T-helper 2 cell treated with Interferon-gamma antibody and Interleukin-4, amounts not matched to agents 100 ng/mL and 5 ng/mL, for 36 hours (primary cell): ENCODE data around the gene SDR42E2. TPM values are rescaled to one million over a fixed set of nuclear protein-coding genes. Genes with fewer than 3 reads are reported as not detected.

ENCODE experiments used
- intact Hi-C: fragments of 100-400 bp; cut with micrococcal nuclease; formaldehyde crosslinking; loops from one replicate; pipeline ENCODE4 v1.15.1; 2023
- total RNA-seq: library from RNA; stranded (reverse); gene quantifications from 2 replicates; pipeline ENCODE4 v1.2.3, GENCODE V29; 2022

Gene SDR42E2
- total RNA-seq, 1 donor from 2014 or later, result not detected

DNA sequence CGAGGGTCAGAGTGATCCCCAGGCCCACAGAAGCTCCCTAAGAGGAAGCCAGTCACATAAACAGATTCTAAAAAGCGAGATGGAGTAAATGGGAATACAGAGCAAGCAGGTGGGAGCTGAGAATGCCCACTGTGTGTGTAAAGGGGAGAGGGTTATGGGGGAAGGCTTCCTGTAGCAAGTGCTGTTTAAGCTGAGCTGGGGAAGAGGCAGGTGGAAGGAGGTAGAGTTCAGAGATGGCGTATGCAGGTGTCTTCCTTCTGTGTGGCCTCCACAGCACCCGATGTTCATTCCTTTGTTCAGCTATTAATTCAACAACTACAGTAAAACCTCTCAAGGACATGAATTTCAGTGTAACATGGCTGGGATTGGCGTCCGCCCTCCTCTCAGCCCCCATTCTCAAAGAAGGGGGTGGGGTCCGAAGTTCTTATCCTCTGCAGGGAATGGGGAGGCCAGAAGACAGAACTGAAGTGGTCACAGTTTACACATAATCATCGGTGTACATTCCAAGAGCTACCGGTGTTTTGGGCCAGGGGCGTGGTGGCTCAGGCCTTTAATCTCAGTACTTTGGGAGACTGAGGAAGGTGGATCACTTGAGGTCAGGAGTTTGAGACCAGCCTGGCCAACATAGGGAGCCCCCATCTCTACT, 45.5 kb downstream of the SDR42E2 start:
- intact Hi-C loops, result loop anchor here (5.0 kb wide), 1 partner anchor 34 kb away; no protein-coding TSS in a partner anchor

DNA sequence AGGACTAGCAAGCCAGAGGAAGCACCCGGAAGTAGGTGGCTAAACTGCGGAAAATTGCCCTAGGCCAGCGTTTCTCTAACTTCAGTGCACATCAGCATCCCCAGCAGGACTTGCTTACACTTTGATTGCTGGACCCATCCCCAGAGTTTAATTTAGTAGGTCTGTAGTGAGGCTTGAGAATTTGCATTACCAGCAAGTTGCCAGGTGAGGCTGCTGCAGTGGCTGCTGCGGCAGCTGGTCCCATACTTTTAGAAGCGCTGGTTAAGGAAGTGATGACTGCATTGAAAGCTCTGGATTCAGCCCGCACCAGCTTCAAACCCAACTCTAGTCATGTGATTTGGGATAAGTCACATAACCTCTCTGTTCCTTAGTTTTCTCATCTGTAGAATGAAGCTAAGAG, 48.0 kb downstream of the SDR42E2 start:
- intact Hi-C loops, result no loop called here

DNA sequence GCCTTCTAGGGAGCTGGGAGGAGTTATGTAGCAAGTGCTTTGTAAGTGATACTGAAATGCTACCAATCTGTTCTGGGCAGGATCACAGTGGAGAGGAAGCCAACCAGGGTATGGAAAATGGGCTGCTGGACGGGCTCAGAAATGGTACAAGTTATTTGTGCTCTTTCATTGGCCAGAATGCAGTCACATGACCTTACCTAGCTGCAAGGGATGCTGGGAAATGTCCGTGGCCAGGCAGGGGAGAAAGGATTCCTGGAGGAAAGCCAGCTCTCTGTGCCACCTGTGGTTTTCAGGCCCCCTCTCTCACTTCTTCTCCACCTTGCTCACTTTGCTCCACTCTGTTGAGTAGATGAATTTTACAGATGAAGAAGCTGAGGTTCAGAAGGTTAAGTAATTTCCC, 48.5 kb downstream of the SDR42E2 start:
- intact Hi-C loops, result no loop called here

DNA sequence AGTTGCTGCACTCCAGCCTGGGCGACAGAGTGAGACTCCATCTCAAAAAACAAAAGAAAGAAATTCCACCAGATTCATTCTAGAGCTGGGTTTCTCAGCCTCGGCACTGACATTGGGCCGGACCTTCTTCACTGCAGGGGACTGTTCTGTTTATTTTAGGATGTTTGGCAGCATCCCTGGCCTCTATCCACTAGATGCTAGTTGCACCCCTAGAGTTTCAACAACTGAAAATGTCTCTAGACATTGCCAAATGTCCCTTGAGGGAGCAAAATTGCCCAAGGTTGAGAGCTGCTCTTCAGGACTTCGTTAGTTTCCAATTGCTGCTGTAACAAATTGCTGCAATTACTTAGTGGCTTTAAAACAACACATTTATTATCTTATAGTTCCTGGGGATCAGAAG, 50.9 kb downstream of the SDR42E2 start:
- intact Hi-C loops, result no loop called here

DNA sequence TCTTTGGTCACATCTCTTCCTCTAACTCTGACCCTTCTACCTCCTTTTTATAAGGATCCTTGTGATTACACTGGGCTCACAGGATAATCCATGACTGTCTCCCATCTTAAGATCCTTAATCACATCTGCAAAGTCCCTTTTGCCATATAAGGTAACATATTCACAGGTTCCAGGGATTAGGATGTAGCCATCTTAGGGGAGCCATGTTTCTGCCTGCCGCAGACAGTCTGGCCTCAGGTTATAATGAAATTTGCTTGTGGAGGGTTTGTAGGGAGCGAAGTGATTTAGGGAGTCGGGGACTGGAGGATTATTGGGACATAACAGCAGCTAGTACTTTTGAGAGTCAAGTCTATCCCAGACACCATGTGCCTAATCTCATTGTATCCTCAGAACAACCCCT, 51.5 kb downstream of the SDR42E2 start:
- intact Hi-C loops, result no loop called here

DNA sequence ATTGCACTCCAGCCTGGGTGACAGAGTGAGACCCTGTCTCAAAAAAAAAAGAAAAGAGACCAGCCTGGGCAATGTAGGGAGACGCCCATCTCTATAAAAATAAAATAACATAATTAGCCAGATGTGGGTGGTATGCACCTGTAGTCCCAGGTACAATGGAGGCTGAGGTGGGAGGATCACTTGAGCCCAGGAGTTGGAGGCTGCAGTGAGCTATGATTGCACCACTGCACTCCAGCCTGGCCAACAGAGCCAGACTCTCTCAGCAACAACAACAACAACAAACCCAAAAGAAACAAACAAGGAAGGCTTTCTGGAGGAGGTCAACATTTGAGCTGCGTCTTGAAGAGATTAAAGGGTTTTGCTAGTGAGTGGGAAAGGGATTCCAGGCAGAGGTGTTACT, 52.1 kb downstream of the SDR42E2 start:
- intact Hi-C loops, result no loop called here

DNA sequence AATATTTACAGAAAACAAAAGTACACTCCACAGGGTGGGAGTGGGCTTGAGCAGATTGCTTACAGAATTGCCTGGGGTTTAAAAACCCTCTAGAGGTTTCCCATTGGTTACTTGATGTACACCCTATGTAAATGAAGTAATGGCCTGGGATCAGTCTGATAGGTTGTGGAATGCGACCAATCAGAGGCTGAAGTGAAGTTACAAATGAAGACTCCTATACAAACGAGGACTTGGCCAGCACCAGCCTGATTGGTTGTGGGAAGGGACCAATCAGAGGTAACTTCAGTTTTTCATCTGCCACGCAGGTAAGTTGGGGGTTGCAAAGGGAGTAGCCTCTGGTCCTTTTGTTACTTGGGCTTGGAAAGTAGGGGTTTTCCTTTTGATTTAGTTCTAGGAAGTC, 52.6 kb downstream of the SDR42E2 start:
- intact Hi-C loops, result no loop called here

DNA sequence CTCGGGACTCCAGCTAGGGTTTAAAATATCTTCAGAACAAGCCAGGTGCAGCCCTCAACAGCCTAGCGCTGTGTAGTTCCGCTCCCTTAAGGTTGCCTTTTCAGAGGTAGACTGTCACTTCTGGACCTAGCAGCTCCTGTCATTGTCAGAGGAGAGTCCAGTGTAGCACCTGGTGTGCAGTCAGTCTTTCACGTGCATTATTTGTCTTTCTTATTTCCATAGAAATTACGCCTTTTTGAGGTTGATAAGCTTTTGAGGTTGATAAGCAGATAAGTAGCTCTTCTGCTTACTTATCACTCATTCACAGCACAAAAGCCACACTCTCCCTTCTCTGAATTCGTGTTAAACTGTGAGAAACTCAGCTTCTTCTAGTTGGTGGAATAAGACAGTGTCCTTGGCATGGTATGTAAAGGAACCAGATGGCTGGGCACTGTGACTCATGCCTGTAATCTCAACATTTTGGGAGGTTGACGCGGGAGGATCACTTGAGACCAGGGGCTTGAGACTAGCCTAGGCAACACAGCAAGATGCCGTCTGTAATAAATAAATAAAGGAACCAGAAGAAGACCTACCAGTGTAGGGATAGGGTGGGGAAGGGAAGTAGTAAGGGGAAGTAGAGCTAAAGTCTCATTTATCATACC, 54.0 kb downstream of the SDR42E2 start:
- intact Hi-C loops, result loop anchor here (1.0 kb wide), 1 partner anchor 25 kb away; no protein-coding TSS in a partner anchor

DNA sequence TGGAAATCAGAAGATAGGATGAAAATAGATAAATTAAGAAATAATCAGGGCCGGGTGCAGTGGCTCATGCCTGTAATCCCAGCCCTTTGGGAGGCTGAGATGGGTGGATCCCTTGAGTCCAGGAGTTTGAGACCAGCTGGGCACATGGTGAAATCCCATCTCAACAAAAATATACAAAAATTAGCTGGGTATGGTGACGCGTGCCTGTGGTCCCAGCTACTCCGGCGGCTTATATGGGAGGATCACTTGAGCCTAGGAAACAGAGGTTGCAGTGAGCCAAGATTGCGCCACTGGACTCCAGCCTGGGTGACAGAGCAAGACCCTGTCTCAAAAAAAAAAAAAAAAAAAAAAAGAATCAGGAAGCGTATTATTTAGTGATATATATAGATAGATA, 54.5 kb downstream of the SDR42E2 start:
- intact Hi-C loops, result loop anchor here (1.0 kb wide), 1 partner anchor 24 kb away; no protein-coding TSS in a partner anchor

DNA sequence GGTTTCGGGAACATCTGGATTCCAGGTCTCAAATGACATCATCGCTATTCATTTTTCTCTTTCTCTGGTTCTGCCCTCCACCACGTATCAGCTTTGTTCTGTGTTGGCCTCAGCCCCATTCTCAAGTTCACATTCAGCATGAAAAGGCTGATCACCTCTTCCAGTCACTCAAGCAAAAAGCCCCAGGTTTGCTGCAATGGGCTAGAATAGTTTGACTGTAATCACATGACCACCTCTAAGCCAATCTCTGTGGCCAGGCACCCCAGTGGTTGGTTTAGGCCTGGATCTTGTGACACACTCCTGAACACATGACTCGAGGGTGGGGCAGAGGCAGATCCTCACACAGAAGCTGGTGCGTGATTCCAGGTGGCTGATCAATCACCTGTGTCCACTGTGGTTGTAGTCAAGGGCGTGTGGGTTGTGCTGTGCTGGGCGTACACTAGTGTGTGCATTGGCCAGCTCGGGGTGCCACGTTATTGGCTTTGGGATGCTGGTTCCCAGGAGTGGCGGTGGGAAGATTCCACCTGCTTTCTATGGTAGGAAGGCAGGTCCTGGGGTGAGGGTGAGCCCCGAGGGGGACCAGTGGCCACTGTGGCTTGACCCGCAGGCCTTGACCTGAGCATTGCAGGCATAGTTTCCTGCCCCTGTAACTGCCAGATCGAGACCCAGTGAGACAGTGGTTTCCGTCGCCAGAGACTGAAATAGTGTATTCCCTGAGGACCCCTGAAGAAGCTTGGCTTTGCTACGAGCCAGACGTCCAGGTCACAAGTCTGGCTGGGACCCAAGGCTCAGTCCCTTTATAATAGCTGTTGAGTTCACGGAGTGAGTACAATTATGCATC, 55.8 kb downstream of the SDR42E2 start:
- intact Hi-C loops, result no loop called here

DNA sequence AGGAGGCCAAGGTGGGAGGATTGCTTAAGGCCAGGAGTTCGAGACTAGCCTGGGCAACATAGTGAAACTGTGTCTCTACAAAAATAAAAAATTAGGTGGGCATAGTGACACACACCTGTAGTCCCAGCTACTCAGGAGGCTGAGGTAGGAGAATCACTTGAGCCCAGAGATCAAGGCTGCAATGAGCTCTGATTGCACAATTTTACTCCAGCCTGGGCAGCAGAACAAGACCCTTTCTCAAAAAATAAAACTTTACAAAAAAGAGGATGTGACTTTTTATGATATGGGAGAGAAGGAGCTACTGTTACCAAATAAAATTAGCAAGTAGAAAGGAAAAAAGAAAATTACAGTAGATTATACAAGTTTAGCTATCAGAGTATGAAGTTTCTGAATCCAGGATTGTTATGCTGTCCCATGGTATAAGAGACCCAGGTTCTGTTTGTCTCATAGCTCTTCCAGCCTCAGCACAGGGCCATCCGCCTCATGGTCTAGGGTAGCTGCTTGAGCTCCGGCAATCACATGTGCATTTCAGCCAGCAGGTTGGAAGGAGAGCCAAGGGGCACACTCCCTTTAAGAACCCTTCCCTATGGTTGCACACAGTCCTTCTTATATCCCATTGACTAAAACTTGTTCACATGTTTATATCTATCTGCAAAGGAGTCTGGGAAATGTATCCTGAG, 57.2 kb downstream of the SDR42E2 start:
- intact Hi-C loops, result no loop called here

DNA sequence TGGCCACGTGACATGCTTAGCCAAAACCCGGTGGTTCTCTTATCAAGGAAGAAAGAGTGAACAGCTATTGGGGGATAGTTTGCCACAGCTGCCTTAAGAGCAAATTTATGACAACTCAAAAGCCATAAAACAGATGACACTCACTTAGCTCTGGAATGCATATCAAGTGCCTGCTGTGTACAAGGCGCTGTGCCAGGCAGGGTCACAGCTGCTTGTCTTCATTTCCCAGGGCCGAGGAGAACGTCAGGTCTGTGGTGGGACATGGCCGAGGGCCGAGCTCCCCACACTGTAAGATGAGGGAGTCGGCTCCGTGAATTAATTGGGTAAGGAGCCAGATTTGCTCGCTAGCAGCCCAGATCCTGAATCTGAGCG, 57.7 kb downstream of the SDR42E2 start:
- intact Hi-C loops, result no loop called here

DNA sequence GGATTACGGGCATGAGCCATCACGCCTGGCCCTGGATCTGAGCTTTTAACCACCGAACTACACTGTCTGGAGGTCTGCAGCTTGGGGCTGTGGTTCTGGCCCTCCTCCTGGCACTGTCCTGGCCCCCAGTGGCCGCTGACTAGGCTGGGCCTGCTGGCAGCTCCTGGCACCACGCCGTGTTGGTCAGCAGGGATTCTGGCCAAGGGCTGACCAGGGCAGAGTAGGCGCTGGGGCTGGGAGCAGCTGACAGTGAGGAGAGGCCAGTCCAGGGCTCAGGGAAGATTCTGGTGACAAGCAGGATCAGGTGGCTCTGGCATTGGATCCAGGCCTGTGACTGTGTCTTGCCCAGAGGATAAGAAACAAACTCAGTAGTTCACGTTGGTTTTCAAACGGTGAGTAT, 58.4 kb downstream of the SDR42E2 start:
- intact Hi-C loops, result no loop called here

DNA sequence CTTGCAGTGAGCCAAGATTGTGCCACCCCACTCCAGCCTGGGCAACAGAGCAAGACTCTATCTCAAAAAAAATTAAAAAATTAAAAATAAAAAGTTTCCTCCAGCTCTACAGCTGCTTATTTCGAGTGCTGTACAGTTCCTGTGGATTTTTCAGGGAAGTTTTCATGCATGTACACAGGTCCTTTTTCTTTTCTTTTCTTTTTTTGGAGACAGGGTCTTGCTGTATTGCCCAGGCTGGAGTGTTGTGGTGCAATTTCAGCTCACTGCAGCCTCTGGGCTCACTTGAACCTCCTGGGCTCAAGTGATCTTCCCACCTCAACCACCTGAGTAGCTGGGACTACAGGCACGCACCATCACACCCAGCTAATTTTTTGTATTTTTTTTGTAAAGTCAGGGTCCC, 59.7 kb downstream of the SDR42E2 start:
- intact Hi-C loops, result no loop called here

DNA sequence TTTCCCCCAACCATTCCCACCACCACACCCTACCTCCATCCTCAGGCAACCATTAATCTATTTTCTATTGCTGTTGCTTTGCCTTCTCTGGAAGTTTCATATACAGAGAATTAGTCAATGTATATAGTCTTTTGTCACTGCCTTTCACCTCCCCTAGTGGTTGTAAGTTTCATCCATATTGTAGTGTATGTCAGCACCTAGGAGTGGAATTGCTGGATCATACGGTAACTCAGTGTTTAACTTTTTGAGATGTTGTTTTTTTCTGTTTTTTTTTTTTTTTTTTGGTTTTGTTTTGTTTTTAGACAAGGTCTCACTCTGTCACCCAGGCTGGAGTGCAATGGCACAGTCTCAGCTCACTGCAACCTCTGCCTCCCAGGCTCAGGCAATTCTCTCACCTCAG, 60.7 kb downstream of the SDR42E2 start:
- intact Hi-C loops, result no loop called here

DNA sequence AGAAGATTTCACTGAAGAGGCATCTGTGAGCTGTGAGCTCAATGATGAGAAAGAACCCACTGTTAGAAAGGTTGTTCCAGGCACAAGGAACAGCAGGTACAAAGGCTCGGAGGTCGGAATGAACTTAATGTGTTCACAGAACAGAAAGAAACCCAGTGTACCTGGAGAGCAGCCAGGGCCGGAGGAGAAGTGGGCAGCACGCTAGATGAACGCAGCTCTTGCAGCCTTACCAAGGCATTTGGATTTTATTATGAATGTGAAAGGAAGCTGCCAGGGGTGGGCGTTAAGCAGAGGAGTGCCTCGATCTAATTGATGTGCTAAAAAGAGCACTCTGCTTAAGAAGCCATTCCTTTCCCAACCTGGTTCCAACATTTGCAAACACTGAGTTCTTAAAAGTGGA, 62.8 kb downstream of the SDR42E2 start:
- intact Hi-C loops, result no loop called here

DNA sequence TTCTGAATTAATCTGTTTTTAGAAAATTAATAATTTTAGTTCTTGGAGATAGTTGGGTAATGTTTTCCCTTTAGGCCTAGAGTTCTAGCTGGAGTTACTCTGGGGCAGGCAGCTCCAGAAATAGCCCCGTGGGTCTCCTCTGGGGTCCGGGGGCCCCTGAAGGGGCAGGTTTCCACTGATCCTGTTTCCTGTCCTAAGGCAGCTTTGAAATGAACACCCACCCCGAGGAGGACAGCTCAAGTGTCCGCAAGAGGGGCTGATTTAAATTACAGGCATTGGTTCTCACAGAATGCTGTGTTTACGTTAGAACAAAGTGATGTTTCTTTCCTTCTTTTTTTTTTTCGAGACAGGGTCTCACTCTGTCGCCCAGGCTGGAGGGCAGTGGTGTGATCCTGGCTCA, 67.6 kb downstream of the SDR42E2 start:
- intact Hi-C loops, result no loop called here

DNA sequence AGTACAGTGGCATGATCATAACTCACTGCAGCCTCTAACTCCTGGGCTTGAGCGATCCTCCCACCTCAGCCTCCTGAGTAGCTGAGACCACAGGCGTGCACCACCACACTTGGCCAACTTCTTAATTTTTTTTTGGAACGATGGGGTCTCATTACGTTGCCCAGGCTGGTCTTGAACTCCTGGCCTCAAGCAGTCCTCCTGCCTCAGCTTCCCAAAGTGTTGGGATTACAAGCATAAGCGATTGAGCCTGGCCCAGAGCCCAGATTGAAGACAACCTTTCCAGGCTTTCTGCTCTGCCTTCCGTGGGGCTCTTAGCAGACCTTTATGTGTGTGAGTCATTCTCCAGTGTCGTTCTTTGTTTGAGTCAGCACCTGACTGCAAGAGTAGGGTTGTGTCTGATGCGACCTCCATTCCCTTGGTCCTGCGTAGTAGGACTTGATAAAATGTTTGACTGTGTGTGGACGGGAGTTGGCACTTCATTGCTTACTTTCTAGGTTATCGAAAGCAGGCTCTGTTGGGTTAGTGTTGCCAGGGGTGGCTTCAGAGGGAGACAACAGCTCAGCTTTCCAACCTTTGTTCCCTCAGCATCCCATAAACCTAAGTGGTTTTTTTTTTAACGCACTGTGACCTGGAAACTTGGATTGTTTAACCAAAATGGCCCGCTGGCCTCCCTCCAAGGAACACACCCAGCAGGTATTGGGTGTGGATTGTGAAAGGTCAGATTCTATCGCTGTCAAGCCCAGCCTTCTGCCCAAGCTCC, 70.2 kb downstream of the SDR42E2 start:
- intact Hi-C loops, result no loop called here

DNA sequence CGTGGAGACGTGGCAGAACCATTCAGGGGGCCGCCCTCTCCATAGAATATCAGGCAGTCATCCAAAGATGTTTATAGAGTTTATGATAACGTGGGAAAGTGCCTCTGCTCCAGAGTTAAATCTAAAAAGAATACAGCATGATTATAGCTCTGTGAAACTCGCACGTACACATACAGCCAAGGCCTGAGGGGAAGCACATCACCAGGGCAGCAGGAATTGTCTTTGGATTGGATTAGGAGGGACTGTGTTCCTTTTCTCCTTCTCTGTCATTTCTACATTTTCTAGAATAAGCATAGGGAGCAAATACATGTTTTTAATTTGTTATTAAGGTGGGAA, 70.7 kb downstream of the SDR42E2 start:
- intact Hi-C loops, result no loop called here

DNA sequence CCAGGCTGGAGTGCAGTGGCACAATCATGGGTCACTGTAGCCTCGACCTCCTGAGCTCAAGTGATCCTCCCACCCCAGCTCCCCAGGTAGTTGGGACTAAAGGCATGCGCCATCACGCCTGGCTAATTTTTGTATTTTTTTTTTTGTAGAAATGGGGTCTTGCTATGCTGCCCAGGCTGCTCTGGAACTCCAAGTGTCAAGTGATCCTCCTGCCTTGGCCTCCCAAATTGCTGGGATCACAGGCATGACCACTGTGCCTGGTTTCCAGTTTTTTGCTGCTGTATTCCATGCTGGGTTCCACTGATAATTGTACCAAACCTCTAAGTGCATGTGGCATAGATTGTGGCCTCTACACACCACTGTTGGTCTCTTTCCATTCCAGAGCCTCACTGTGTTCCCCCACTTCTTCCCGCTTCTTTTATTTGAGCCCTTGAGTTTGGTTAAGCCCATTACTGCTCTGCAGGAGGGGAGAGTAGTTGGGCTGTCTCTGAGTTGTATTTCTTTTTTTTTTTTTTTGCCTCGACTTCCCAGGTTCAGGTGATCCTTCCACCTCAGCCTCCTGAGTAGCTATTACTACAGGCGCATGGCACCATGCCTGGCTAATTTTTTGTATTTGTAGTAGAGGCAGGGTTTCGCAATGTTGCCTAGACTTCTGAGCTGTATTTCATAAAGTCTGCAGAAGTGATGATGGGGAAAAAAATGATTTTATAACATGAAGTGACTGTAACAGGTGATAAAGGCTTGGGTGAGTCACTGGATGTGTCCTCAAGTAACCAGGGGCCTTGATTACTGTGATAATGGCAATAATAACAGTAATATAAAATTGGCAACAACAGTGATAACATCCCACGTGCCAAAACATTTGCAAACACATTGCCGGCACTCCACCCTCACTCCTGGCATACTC, 73.8 kb downstream of the SDR42E2 start:
- intact Hi-C loops, result no loop called here
